HEK293 (cell line): ENCODE data around the gene TP73.
A peak's percentile ranks its signal among the peaks of the same experiment; 100 is the strongest.

Experiments
- EGR2 ChIP-seq: fragments of 450-650 bp; formaldehyde crosslinking; IDR thresholded peaks from 2 replicates; pipeline ENCODE4 v1.5.1; 2016; ENCODE audit warnings: low read depth, missing biosample characterization, missing genetic modification characterization
- GLIS1 ChIP-seq: fragments of 450-650 bp; formaldehyde crosslinking; IDR thresholded peaks from 2 replicates; pipeline ENCODE4 v1.5.1; 2016; ENCODE audit warnings: missing biosample characterization, missing genetic modification characterization
- GLIS2 ChIP-seq: fragments of 450-650 bp; formaldehyde crosslinking; IDR thresholded peaks from 2 replicates; pipeline ENCODE4 v1.5.1; 2016; ENCODE audit warnings: missing biosample characterization, missing genetic modification characterization
- HIC1 ChIP-seq: fragments of 450-650 bp; formaldehyde crosslinking; IDR thresholded peaks from 2 replicates; pipeline ENCODE4 v1.5.1; 2016; ENCODE audit warnings: missing biosample characterization, missing genetic modification characterization
- HOXA7 ChIP-seq: sonication (generic); formaldehyde crosslinking; IDR thresholded peaks from 2 replicates; pipeline ENCODE4 v1.8.1; 2022; ENCODE audit warnings: missing genetic modification reagents, borderline replicate concordance
- KLF1 ChIP-seq: fragments of 450-650 bp; formaldehyde crosslinking; IDR thresholded peaks from 2 replicates; pipeline ENCODE4 v1.5.1; 2016; ENCODE audit warnings: missing biosample characterization, missing genetic modification characterization
- KLF10 ChIP-seq: fragments of 450-650 bp; IDR thresholded peaks from 2 replicates; pipeline ENCODE4 v1.5.1; 2018; ENCODE audit warnings: missing biosample characterization, mild to moderate bottlenecking, missing genetic modification characterization
- KLF17 ChIP-seq: fragments of 450-650 bp; formaldehyde crosslinking; IDR thresholded peaks from 2 replicates; pipeline ENCODE4 v1.5.1; 2016; ENCODE audit warnings: missing biosample characterization, missing genetic modification characterization
- SP7 ChIP-seq: fragments of 450-650 bp; formaldehyde crosslinking; IDR thresholded peaks from 2 replicates; pipeline ENCODE4 v1.5.1; 2016; ENCODE audit warnings: missing biosample characterization, missing genetic modification characterization
- TCF7L2 ChIP-seq: IDR thresholded peaks from 2 replicates; pipeline ENCODE4 v1.6.1; 2011; ENCODE audit warnings: low read depth, mild to moderate bottlenecking, inconsistent platforms, low read length, moderate library complexity, borderline replicate concordance
- ZBTB26 ChIP-seq: fragments of 450-650 bp; formaldehyde crosslinking; optimal IDR thresholded peaks from 2 replicates; pipeline ENCODE3; 2016; ENCODE audit warnings: missing biosample characterization, mild to moderate bottlenecking, missing genetic modification characterization
- ZBTB48 ChIP-seq: fragments of 450-650 bp; formaldehyde crosslinking; IDR thresholded peaks from 2 replicates; pipeline ENCODE4 v1.5.1; 2016; ENCODE audit warnings: missing biosample characterization, missing genetic modification characterization
- ZBTB49 ChIP-seq: fragments of 450-650 bp; formaldehyde crosslinking; IDR thresholded peaks from 2 replicates; pipeline ENCODE4 v1.5.1; 2016; ENCODE audit warnings: missing biosample characterization, missing genetic modification characterization, low read depth
- ZBTB7A ChIP-seq: fragments of 450-650 bp; formaldehyde crosslinking; IDR thresholded peaks from 2 replicates; pipeline ENCODE4 v1.5.1; 2016; ENCODE audit warnings: low read depth, missing biosample characterization, missing genetic modification characterization
- ZBTB8A ChIP-seq: fragments of 450-650 bp; formaldehyde crosslinking; IDR thresholded peaks from 2 replicates; pipeline ENCODE4 v1.5.1; 2016; ENCODE audit warnings: missing biosample characterization, missing genetic modification characterization
- ZFP3 ChIP-seq: fragments of 450-650 bp; formaldehyde crosslinking; IDR thresholded peaks from 2 replicates; pipeline ENCODE4 v1.5.1; 2016; ENCODE audit warnings: low read depth, missing biosample characterization, missing genetic modification characterization
- ZFP69B ChIP-seq: fragments of 450-650 bp; formaldehyde crosslinking; IDR thresholded peaks from 2 replicates; pipeline ENCODE4 v1.5.1; 2016; ENCODE audit warnings: missing biosample characterization, missing genetic modification characterization
- ZNF114 ChIP-seq: fragments of 450-650 bp; formaldehyde crosslinking; IDR thresholded peaks from 2 replicates; pipeline ENCODE4 v1.5.0; 2017; ENCODE audit warnings: missing biosample characterization, missing genetic modification characterization
- ZNF138 ChIP-seq: fragments of 450-650 bp; formaldehyde crosslinking; IDR thresholded peaks from 2 replicates; pipeline ENCODE4 v1.5.1; 2016; ENCODE audit warnings: missing biosample characterization, missing genetic modification characterization, borderline replicate concordance
- ZNF146 ChIP-seq: fragments of 450-650 bp; formaldehyde crosslinking; IDR thresholded peaks from 2 replicates; pipeline ENCODE4 v1.5.1; 2016; ENCODE audit warnings: missing biosample characterization, missing genetic modification characterization
- ZNF148 ChIP-seq: fragments of 450-650 bp; formaldehyde crosslinking; IDR thresholded peaks from 2 replicates; pipeline ENCODE4 v1.5.0; 2017; ENCODE audit warnings: missing biosample characterization, missing genetic modification characterization, borderline replicate concordance
- ZNF311 ChIP-seq: fragments of 450-650 bp; formaldehyde crosslinking; IDR thresholded peaks from 2 replicates; pipeline ENCODE4 v1.5.1; 2017; ENCODE audit warnings: missing biosample characterization, missing genetic modification characterization, borderline replicate concordance
- ZNF510 ChIP-seq: fragments of 450-650 bp; formaldehyde crosslinking; IDR thresholded peaks from 2 replicates; pipeline ENCODE4 v1.5.1; 2018; ENCODE audit warnings: mild to moderate bottlenecking, missing genetic modification characterization, missing biosample characterization; ENCODE audit not compliant: insufficient replicate concordance
- ZNF707 ChIP-seq: fragments of 450-650 bp; formaldehyde crosslinking; IDR thresholded peaks from 2 replicates; pipeline ENCODE4 v1.5.1; 2016; ENCODE audit warnings: missing biosample characterization, missing genetic modification characterization
- ZNF76 ChIP-seq: fragments of 450-650 bp; formaldehyde crosslinking; IDR thresholded peaks from 2 replicates; pipeline ENCODE4; 2016; ENCODE audit warnings: low read depth, missing biosample characterization, missing genetic modification characterization, borderline replicate concordance
- ZNF777 ChIP-seq: fragments of 450-650 bp; formaldehyde crosslinking; IDR thresholded peaks from 2 replicates; pipeline ENCODE4 v1.5.1; 2017; ENCODE audit warnings: missing biosample characterization, missing genetic modification characterization, borderline replicate concordance
- ZNF791 ChIP-seq: fragments of 450-650 bp; formaldehyde crosslinking; IDR thresholded peaks from 2 replicates; pipeline ENCODE4 v1.5.1; 2016; ENCODE audit warnings: missing biosample characterization, missing genetic modification characterization
- ZXDB ChIP-seq: fragments of 450-650 bp; formaldehyde crosslinking; IDR thresholded peaks from 2 replicates; pipeline ENCODE4 v1.5.1; 2016; ENCODE audit warnings: missing biosample characterization, missing genetic modification characterization

Gene TP73

GRCh38 chr1:3772027-3772714 lies 119.9 kb downstream of the TP73 start (continued):
- peak; percentile 60; the same call in 1 of the 2 replicates for TF ChIP-seq ZXDB (tag by site-specific recombination)
- TF ChIP-seq ZFP3, result no peak
- peak; percentile 53; the same call in 1 of the 2 replicates for TF ChIP-seq KLF1 (tag by site-specific recombination)
- TF ChIP-seq ZBTB7A (tag by site-specific recombination), result 0 out of 2 replicates have a peak, but pooled peaks have one; percentile 29
- no peak for TF ChIP-seq TCF7L2
- no peak for TF ChIP-seq ZNF114 (tag by site-specific recombination)
- TF ChIP-seq EGR2, result peak; percentile 63
- peak; percentile 47 for TF ChIP-seq ZBTB26 (tag by site-specific recombination)
- TF ChIP-seq HIC1, result no peak
- TF ChIP-seq ZFP69B (tag by site-specific recombination), result no peak
- TF ChIP-seq SP7 (tag by site-specific recombination), result peak; percentile 52
- peak; percentile 55; the same call in 1 of the 2 replicates for TF ChIP-seq ZBTB8A (tag by site-specific recombination)
- TF ChIP-seq GLIS1 (tag by site-specific recombination), result peak; percentile 66
- TF ChIP-seq ZBTB48 (tag by site-specific recombination), result peak; percentile 79
- no peak for TF ChIP-seq ZNF707 (tag by site-specific recombination)
- TF ChIP-seq ZNF791, result no peak
- TF ChIP-seq ZNF138 (tag by site-specific recombination), result no peak
- no peak for TF ChIP-seq ZNF148 (tag by site-specific recombination)
- no peak for TF ChIP-seq ZNF311
- peak; percentile 27; the same call in 1 of the 2 replicates for TF ChIP-seq KLF10 (tag by site-specific recombination)
- TF ChIP-seq ZNF146 (tag by site-specific recombination), result no peak
- peak; percentile 62 for TF ChIP-seq GLIS2 (tag by site-specific recombination)
- no peak for TF ChIP-seq ZBTB49 (tag by site-specific recombination)
- no peak for TF ChIP-seq HOXA7
- peak; percentile 42; the same call in 1 of the 2 replicates for TF ChIP-seq ZNF76 (tag by site-specific recombination)
- TF ChIP-seq KLF17 (tag by site-specific recombination), result peak; percentile 55; the same call in 1 of the 2 replicates
- peak; percentile 25; the same call in 1 of the 2 replicates for TF ChIP-seq ZNF777 (tag by site-specific recombination)
- TF ChIP-seq ZNF510 (tag by site-specific recombination), result no peak
